ENCODE results near the gene ATCAY.

- TF ChIP-seq GABPA (IDR thresholded peaks at IDR 0.05; ENCODE audit: low read depth) (no peak), CTCF (IDR thresholded peaks at IDR 0.05; ENCODE audit: insufficient read depth, low read length) (no peak), POLR2AphosphoS5 (IDR thresholded peaks at IDR 0.05; ENCODE audit: low read depth) (no peak)
These were observed 46.0 kb upstream of the ATCAY start for GRCh38 chr19:3834349-3835054.

Measured in HL-60 (cell line).